SK-N-SH (cell line): ENCODE measurements around the gene RNF113B. TPM values are rescaled to one million over a fixed set of nuclear protein-coding genes. Genes with fewer than 3 reads are reported as not detected.

Experiments used
- CTCF ChIA-PET: fragments of 300-600, 350-600 bp; formaldehyde crosslinking; extraction: SDS; loops from one replicate; lab custom pipeline; 2021; lab: Yijun Ruan, JAX
- POLR2A ChIA-PET: fragments of 350-600 bp; sonication (Branson Sonifier 250); formaldehyde crosslinking; extraction: SDS; loops from one replicate; lab custom pipeline; 2020; ENCODE audit warnings: antibody characterized with exemption, inconsistent platforms; lab: Yijun Ruan, JAX
- DNase-seq: peaks from one replicate; pipeline ENCODE4 v3.0.0; 2012
- H2AFZ ChIP-seq: fragments of 200-600 bp; sonication (generic); 2 replicates; pipeline ENCODE4 v1.8.1; 2016; ENCODE audit warnings: antibody characterized with exemption, mild to moderate bottlenecking, low read depth
- H3F3A ChIP-seq: fragments of 200-600 bp; sonication (generic); replicated peaks from 2 replicates; pipeline ENCODE3; 2016; ENCODE audit warnings: antibody characterized with exemption, mild to moderate bottlenecking; ENCODE audit not compliant: insufficient read depth
- H3K27ac ChIP-seq, 2 experiments: fragments of 200-500 bp in 1 of 2; fragments of 200-600 bp in 1 of 2; sonication (Bioruptor generic) in 1 of 2; sonication (generic), shearing (Covaris generic) in 1 of 2; 2 replicates each; pipeline versions ENCODE4 v1.5.1 to v1.6.1; 2014 to 2016; ENCODE audit warnings: low read depth in 2 of 2, inconsistent platforms in 1 of 2, low read length in 1 of 2, mild to moderate bottlenecking in 1 of 2, mixed read lengths in 1 of 2
- H3K27me3 ChIP-seq: fragments of 200-600 bp; sonication (generic), shearing (Covaris generic); 2 replicates; pipeline ENCODE4 v1.6.1; 2016; ENCODE audit warnings: mixed run types; ENCODE audit not compliant: insufficient read depth
- H3K36me3 ChIP-seq, 2 experiments: fragments of 200-500 bp in 1 of 2; fragments of 200-600 bp in 1 of 2; sonication (Bioruptor generic) in 1 of 2; sonication (generic) in 1 of 2; replicated peaks in 1 of 2; 2 replicates each; pipeline versions ENCODE3 to v1.5.1; 2014 to 2016; ENCODE audit warnings: low read length in 1 of 2, mild to moderate bottlenecking in 1 of 2; ENCODE audit not compliant: insufficient read depth in 2 of 2, control insufficient read depth in 1 of 2
- H3K4me1 ChIP-seq, 2 experiments: fragments of 200-500 bp in 1 of 2; fragments of 200-600 bp in 1 of 2; sonication (Bioruptor generic) in 1 of 2; sonication (generic), shearing (Covaris generic) in 1 of 2; 2 replicates each; pipeline versions ENCODE4 v1.5.1 to v1.6.1; 2014 to 2016; ENCODE audit warnings: low read depth in 1 of 2, low read length in 1 of 2, mixed run types in 1 of 2; ENCODE audit not compliant: insufficient read depth in 2 of 2, control insufficient read depth in 1 of 2
- H3K4me2 ChIP-seq: fragments of 200-600 bp; sonication (generic), shearing (Covaris generic); 2 replicates; pipeline ENCODE4 v1.6.1; 2017; ENCODE audit warnings: mixed run types
- H3K4me3 ChIP-seq, 2 experiments: fragments of 200-500 bp in 1 of 2; fragments of 200-600 bp in 1 of 2; sonication (Bioruptor generic) in 1 of 2; sonication (generic), shearing (Covaris generic) in 1 of 2; 2 replicates each; pipeline versions ENCODE4 v1.5.1 to v1.8.1; 2014 to 2016; ENCODE audit warnings: low read depth in 2 of 2, inconsistent platforms in 1 of 2, low read length in 1 of 2, mild to moderate bottlenecking in 1 of 2, mixed read lengths in 1 of 2, moderate library complexity in 1 of 2
- H3K79me2 ChIP-seq: fragments of 200-600 bp; sonication (generic); 2 replicates; pipeline ENCODE4 v1.8.1; 2017; ENCODE audit warnings: mild to moderate bottlenecking; ENCODE audit not compliant: insufficient read depth
- H3K9ac ChIP-seq: fragments of 200-600 bp; sonication (generic); 2 replicates; pipeline ENCODE4 v1.6.1; 2017; ENCODE audit warnings: mixed run types
- H3K9me2 ChIP-seq: fragments of 200-600 bp; sonication (generic); 2 replicates; pipeline ENCODE4 v1.6.1; 2017; ENCODE audit warnings: mixed run types
- H3K9me3 ChIP-seq: fragments of 200-600 bp; sonication (generic); 2 replicates; pipeline ENCODE4 v1.6.1; 2017; ENCODE audit warnings: mixed run types, mild to moderate bottlenecking, moderate library complexity
- H4K20me1 ChIP-seq: fragments of 200-600 bp; sonication (generic); 2 replicates; pipeline ENCODE4 v1.6.1; 2017; ENCODE audit warnings: mild to moderate bottlenecking, mixed run types; ENCODE audit not compliant: insufficient read depth
- MEF2A ChIP-seq: IDR thresholded peaks from 2 replicates; pipeline ENCODE4 v1.4.0; 2012; ENCODE audit warnings: low read depth, borderline replicate concordance
- MXI1 ChIP-seq: IDR thresholded peaks from 2 replicates; pipeline ENCODE4 v1.6.1; 2012; ENCODE audit warnings: mild to moderate bottlenecking, low read depth, low read length, improper control_type of control experiment
- NFIC ChIP-seq: IDR thresholded peaks from 2 replicates; pipeline ENCODE4 v1.4.0; 2012; ENCODE audit warnings: borderline replicate concordance
- SIN3A ChIP-seq: IDR thresholded peaks from 2 replicates; pipeline ENCODE4 v1.6.1; 2012; ENCODE audit warnings: low read depth, mild to moderate bottlenecking, low read length, moderate library complexity, borderline replicate concordance
- SMC3 ChIP-seq: IDR thresholded peaks from 2 replicates; pipeline ENCODE4 v1.6.1; 2012; ENCODE audit warnings: low read depth, low read length, improper control_type of control experiment
- WGBS: methylation state at CpG from one replicate; pipeline ENCODE4 v1.1.6; 2017; ENCODE audit warnings: low lambda C conversion rate; 5-methylcytosine and 5-hydroxymethylcytosine counted together
- polyA plus RNA-seq, 3 experiments: library from polyadenylated mRNA; depleted of rRNA; stranded (reverse); fragments of >200 nt; gene quantifications; 2 replicates each; pipeline ENCODE4 v1.2.3, GENCODE V29; 2012
- TF ChIP-seq, protein P1 (sequence below): IDR thresholded peaks from 2 replicates; pipeline ENCODE4 v1.4.0; 2012; ENCODE audit warnings: low read depth, borderline replicate concordance

Gene RNF113B
- polyA plus RNA-seq, 1 of the 3 experiments (the other 2 are of a cell fraction): not detected

- TF ChIP-seq MXI1: no peak
Observed at GRCh38 chr13:98190889-98191444, 13.9 kb upstream of the RNF113B start (continued).

- no peaks in the 10 kb centered on the region for H3F3A ChIP-seq
- CTCF ChIA-PET: interaction anchor here (1.0 to 1.3 kb wide), 2 partner anchors 25 to 71 kb away, joined by 3 read pairs; no protein-coding TSS in a partner anchor
- WGBS: 44% methylated on average over 4 of the region's 4 CpGs
- no peaks in the 10 kb centered on the region for H3K9me3 ChIP-seq
- no peak overlapping the region for H2AFZ ChIP-seq
- peaks cover 4% of the 10 kb centered on the region; the same call in 1 of the 2 replicates for H4K20me1 ChIP-seq
- POLR2A ChIA-PET: no interaction called here
- peaks cover 73% of the 10 kb centered on the region for H3K79me2 ChIP-seq
- H3K9me2 ChIP-seq: no peaks in the 10 kb centered on the region
- H3K4me1 ChIP-seq: peaks cover 6 to 22% of the 10 kb centered on the region in 2 experiments; a peak in 3 of 4 replicates
- H3K9ac ChIP-seq: no peak overlapping the region
- no peaks in the 10 kb centered on the region for H3K36me3 ChIP-seq
- H3K4me3 ChIP-seq: no peak overlapping the region
- DNase-seq: peak; percentile 52
- H3K27me3 ChIP-seq: no peaks in the 10 kb centered on the region
- TF ChIP-seq, protein P1, sequence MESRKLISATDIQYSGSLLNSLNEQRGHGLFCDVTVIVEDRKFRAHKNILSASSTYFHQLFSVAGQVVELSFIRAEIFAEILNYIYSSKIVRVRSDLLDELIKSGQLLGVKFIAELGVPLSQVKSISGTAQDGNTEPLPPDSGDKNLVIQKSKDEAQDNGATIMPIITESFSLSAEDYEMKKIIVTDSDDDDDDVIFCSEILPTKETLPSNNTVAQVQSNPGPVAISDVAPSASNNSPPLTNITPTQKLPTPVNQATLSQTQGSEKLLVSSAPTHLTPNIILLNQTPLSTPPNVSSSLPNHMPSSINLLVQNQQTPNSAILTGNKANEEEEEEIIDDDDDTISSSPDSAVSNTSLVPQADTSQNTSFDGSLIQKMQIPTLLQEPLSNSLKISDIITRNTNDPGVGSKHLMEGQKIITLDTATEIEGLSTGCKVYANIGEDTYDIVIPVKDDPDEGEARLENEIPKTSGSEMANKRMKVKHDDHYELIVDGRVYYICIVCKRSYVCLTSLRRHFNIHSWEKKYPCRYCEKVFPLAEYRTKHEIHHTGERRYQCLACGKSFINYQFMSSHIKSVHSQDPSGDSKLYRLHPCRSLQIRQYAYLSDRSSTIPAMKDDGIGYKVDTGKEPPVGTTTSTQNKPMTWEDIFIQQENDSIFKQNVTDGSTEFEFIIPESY: no peak
- TF ChIP-seq NFIC (peak; percentile 22; the same call in 1 of the 2 replicates), SMC3 (no peak)
- peak overlapping the region in 1 of 2 experiments; percentile 8; a peak in 1 of 4 replicates for H3K27ac ChIP-seq
- no peak overlapping the region for H3K4me2 ChIP-seq
Observed at GRCh38 chr13:98189841-98190505, 12.9 kb upstream of the RNF113B start.

DNA sequence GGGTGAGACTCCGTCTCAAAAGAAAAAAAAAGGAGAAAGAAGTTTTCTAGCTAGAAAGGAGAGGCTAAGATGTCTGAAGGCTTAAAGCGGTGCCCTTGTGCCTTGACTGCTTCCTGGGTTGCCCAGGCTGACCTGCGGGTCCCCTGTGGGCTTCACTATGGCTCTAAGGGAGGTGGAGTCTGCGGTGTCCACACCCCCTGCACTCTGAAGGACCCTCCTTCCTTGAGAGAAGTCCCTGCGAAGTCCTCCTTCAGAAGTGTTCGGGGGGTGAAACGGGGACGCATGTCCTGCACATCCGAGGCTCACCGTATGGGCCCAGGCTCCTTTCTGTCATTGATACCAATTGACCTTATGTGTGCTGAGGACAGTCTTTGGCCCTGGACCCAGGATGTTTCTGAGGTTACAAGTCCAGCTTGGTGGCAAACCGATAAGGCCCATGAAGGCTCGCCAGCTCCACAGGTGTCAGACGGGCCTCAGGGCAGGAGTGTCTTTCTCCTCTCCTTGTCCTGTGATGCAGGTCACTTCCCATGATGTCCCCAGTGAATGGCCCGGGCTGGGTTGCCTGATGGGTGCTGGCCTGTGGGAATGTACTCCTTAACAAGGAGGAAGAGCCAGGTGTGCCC is 11.6 kb upstream of the RNF113B start:
- Histone ChIP-seq H3K27ac (no peak overlapping the region; a peak in 1 of 4 replicates), H3K4me2 (no peak overlapping the region), H3K27me3 (no peaks in the 10 kb centered on the region), H3K9me3 (no peaks in the 10 kb centered on the region), H3F3A (no peaks in the 10 kb centered on the region), H3K4me1 (peaks cover 6 to 22% of the 10 kb centered on the region in 2 experiments; a peak in 3 of 4 replicates), H3K79me2 (peaks cover 78% of the 10 kb centered on the region), H2AFZ (no peak overlapping the region), H3K36me3 (no peaks in the 10 kb centered on the region), H3K9me2 (no peaks in the 10 kb centered on the region), H4K20me1 (peaks cover 4% of the 10 kb centered on the region; the same call in 1 of the 2 replicates), H3K9ac (no peak overlapping the region), H3K4me3 (no peak overlapping the region)
- ChIA-PET POLR2A (no interaction called here), CTCF (interaction anchor here (0.8 to 1.6 kb wide), 2 partner anchors 9 to 29 kb away, joined by 3 read pairs; no protein-coding TSS in a partner anchor)
- 91% methylated on average over 9 of the region's 14 CpGs for WGBS
- TF ChIP-seq MEF2A (no peak), SIN3A (no peak)
- no peak for DNase-seq
